HG02852 (cell line): ENCODE results near the gene HSF2.
"Not testable (repeated sequence)": the region's sequence is repeated elsewhere in the genome, so short reads cannot be mapped to it uniquely, and the experiment has no call there.

Source experiments
- ATAC-seq: cut with Tn5 transposase; IDR thresholded peaks from one replicate; pipeline ENCODE4 v1.9.1; 2021; ENCODE audit warnings: mild to moderate bottlenecking, moderate library complexity; ENCODE audit not compliant: unreplicated experiment

The HSF2 gene

DNA sequence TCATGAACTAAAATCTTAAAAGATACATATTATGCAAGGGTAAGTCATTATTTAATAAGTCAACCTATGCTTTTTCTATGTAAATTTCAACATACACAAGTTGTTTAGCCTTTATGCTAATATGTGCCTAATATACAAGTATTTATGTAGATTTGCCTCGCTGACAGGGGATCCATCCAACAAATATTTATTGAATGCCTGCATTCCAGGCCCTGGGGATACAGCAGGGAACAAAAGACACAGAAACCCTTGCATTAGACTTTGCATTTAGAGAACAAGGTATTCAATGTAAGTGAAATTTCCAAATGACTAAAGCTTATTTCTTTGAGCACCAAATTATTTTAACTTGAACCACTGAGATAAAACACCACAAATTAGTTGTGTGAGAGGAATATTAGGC is 53.1 kb downstream of the HSF2 start:
- no peak for ATAC-seq

DNA sequence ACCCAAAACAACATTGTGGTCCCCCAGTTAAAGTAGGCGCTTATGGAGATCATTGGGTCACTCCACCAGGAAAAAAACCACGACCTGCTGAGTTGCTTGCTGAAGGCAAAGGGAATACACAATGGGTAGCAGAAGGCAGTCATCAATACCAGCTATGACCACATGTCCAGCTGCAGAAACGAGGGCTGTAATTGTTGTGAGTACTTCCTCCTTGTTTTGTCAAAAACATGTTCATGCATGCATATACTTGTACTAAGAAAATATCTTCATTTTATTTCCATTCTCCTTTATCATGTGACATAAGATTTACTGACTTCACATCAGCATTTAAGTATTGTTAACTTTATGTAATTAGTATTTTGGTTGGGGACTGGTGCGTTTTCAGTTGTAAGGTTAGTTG is 55.2 kb downstream of the HSF2 start:
- ATAC-seq = no peak

DNA sequence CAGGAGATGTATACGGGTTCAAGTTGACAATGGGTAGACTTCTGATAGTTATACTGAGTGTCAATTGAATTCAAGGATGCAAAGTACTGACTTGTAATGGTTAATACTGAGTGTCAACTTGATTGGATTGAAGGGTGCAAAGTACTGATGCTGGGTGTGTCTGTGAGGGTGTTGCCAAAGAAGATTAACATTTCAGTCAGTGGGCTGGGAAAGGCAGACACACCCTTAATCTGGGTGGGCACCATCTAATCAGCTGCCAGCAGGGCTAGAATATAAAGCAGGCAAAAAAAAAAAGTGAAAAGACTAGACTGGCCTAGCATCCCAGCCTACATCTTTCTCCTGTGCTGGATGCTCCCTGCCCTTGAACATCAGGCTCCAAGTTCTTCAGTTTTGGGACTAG is 55.7 kb downstream of the HSF2 start:
- ATAC-seq = not testable (repeated sequence)

DNA sequence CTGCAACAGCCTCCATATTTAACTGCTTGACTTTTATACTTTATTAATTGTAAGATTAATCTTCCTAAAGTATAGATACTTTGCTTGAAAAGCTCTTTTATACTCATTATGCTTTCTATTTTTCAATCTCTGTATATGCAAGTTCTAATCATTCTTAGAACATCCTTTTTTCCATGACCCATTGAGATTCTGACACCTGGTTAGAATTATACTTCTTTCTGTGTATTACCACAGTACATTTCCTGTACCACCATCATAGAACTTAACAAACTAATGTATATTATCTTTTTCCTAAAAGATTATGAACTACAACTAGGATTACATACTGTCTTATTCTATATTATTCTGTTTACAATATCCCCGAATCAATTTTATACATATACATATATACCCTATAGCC is 58.6 kb downstream of the HSF2 start:
- no peak for ATAC-seq

DNA sequence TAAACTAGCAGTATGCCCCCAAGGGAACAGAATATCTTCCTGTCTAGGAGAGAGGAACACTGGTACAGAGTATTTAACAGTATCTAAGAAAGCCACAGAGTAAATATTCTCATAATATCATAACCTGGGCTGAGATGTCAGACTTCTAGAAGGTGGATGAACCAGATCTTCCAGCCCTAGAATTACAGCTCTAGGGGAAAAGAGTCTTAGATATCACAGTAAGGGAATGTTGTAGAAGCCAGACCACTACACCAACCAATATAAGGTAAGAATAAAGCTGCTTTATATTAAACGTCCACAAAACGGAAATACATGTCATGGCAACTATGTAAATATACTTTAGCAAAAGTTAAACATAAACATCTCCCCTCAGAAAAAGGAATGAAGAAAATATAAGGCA is 59.8 kb downstream of the HSF2 start:
- no peak for ATAC-seq

DNA sequence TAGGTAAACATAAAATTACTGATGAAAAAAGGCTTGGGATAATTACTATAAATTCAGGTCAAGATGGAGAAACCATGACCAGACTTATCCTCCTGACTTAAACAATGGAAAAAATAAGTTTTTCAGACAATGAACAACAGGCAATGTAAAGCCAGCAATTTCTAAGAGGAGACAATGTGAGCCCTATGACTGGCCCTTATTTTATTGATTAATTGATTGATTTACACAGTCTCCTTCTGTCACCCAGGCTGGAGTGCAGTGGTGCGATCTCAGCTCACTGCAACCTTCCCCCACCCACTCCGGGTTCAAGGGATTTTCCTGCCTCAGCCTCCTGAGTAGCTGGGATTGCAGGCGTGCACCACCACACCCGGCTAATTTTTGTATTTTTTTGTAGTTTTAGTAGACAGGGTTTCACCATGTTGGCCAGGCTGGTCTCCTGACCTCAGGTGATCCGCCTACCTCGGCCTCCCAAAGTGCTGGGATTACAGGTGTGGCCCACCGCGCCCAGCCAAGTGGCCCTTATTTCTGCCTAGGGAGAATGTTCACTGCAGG is 60.5 kb downstream of the HSF2 start:
- not testable (repeated sequence) for ATAC-seq

DNA sequence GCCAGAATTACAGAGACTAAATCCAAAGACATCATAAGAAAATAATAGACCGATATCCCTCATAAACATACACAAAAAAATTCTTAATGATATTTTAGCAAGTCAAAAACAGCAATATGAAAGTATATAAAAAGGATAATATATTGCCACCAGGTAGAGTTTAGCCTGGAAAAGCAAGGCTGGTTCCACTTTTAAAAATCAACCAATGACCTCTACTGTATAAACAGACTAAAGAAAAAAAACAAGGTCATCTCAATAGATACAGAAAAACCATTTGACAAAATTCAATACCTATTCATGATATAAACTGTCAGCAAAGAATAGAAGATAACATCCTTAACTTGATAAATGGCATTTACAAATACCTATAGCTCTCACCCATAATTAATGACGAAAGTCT is 62.4 kb downstream of the HSF2 start:
- no peak for ATAC-seq

DNA sequence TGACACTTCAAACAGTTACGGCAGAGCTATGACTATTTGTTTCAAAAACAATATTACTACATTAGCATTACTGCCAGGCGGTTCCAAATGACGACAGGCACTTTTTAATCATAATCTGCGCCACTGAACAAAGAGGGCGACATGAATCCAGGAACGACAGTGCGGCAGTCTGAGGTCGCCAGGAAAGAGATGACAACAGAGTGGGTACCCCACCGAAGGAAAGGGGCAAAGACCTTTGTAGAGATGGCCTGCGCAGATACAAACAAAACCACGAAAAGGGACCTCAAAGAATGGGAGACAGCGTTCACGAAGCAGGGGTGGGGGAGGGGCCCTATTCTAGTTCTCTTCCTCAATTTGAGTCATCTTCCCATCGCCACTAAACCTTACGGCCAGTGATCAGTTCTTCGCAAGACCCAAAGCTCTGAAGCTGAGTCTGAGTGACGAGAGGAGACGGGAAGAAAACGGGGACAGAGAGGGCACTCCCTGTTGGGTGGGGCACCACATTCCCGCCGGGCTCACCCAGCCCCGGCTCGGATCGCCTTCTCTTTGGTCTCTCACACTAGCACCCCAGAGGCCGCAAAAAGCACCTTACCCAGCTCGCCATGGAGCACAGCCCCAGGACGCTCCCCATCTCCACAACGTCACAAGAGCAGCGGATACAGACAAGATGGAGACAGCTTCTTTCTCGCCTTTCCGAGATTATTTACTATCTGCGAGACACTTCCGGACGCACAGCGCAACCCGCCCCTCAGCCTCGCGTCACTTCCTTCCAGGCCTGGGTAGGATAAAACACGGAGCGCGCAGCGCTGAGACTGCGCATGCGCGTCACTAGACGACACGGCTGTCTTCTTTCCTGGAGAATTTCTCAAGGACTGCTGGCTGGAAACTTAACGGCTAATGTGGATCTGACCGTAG is 71.9 kb downstream of the HSF2 start, which contains the start of gene SERINC1:
Gene SERINC1 (minus strand): TSS at position 701 of the 915 bp plus-strand sequence. CDS start 70 bp downstream, at position 631.
- ATAC-seq = peak; percentile 99

DNA sequence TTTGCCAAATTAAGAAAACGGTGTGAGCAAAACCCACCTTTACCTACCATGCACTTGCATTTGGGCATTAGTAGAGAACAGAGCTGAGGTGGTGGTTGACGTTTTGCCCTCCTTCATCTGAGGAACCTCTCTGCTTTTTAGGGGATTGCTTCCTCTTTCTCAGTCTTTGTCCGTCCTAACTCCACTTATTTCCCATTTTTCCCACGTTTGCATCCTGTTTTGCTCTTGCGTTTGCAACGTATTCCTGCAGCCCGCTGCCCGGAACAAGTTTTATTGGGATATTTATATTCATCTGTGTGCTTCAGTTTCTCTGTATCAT is 72.5 kb downstream of the HSF2 start:
- ATAC-seq = peak; percentile 57

DNA sequence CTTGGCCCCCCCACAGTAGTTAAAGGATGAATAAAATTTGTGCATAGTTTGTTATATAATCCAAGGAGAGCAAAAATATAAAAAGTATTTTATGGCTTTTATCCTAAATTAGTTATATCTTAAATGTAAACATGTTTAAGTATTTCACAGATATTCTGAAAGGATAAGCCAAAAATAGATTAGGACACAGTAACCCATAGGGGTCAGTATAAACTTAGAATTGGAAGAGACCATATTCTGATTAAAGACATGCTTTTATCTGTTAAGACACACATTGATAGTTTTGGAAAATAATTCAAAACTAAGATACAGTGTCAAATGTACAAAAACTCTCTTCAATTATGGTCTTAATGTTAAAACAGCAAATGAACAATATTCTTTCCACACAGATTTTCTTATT is 76.7 kb downstream of the HSF2 start:
- ATAC-seq = no peak

DNA sequence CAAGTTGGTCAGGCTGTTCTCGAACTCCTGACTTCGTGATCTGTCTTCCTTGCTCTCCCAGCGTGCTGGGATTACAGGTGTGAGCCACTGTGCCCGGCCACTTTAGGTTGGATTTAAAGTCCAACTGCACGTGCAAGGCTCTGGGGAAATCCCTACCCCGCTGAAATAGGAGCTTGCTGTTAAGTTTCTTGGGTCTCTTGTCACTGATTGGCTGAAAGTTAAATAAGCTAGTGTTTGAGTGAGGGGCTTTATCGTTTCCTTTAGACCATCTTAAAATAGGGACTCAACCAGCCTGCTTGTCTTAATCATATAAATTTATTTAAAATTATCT is 83.3 kb downstream of the HSF2 start:
- ATAC-seq = no peak
